Fibroblast of lung (primary cell): ENCODE measurements around the gene WFDC9.

Experiments used
- EZH2 ChIP-seq: IDR thresholded peaks from 2 replicates; pipeline ENCODE4 v1.5.1; 2012; ENCODE audit warnings: low read length, control low read depth, mild to moderate bottlenecking; ENCODE audit errors: missing control alignments
- TF ChIP-seq, protein P1 (sequence below), 2 donors: IDR thresholded peaks in 1 of 2; conservative IDR thresholded peaks in 1 of 2; 1 replicate in 1 of 2; 2 replicates in 1 of 2; pipeline ENCODE4 v1.5.1; 2011 to 2012; ENCODE audit warnings: low read length in 2 of 2, control low read depth in 1 of 2, inconsistent platforms in 1 of 2, low read depth in 1 of 2, mild to moderate bottlenecking in 1 of 2

DNA sequence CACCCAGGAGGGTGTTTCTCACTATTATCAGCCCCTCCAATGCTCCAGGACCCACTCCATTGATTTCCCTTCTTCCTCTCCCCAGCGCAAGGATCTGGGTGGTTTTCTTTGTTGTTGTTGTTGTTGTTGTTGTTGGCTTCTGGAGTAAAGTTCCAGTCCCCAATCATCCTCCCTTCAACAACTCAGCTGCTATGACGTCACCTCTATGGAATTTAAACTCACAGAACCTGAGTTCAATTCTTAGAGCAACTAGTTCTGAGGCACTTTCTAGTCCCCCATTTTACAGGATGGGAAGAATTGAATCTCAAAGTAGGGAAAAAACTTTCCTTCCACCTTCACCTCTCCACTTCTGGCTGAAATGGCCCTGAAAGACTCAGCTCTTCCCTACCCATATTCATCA is 42.3 kb downstream of the WFDC9 start:
- TF ChIP-seq EZH2: no peak
- TF ChIP-seq, protein P1, sequence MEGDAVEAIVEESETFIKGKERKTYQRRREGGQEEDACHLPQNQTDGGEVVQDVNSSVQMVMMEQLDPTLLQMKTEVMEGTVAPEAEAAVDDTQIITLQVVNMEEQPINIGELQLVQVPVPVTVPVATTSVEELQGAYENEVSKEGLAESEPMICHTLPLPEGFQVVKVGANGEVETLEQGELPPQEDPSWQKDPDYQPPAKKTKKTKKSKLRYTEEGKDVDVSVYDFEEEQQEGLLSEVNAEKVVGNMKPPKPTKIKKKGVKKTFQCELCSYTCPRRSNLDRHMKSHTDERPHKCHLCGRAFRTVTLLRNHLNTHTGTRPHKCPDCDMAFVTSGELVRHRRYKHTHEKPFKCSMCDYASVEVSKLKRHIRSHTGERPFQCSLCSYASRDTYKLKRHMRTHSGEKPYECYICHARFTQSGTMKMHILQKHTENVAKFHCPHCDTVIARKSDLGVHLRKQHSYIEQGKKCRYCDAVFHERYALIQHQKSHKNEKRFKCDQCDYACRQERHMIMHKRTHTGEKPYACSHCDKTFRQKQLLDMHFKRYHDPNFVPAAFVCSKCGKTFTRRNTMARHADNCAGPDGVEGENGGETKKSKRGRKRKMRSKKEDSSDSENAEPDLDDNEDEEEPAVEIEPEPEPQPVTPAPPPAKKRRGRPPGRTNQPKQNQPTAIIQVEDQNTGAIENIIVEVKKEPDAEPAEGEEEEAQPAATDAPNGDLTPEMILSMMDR (conservative IDR thresholded peaks at IDR 0.05 in 1 of 2, IDR thresholded peaks at IDR 0.05 in 1 of 2; ENCODE audit: low read depth in 1 of 2, low read length in 2 of 2): no peak
